Activated naive CD4-positive, alpha-beta T cell treated with anti-CD3 and anti-CD28 coated beads, Interleukin-2, amount 50 U/mL, for 24 hours (primary cell): ENCODE results near the gene JAZF1.

ENCODE experiments used
- H3K27ac Mint-ChIP-seq: one replicate; pipeline ENCODE4 v1.8.0; 2021; ENCODE audit warnings: mild to moderate bottlenecking, mixed read lengths
- H3K27me3 Mint-ChIP-seq: one replicate; pipeline ENCODE4 v1.8.0; 2021; ENCODE audit warnings: mixed read lengths
- H3K36me3 Mint-ChIP-seq: one replicate; pipeline ENCODE4 v1.8.0; 2021; ENCODE audit warnings: mixed read lengths
- H3K4me1 Mint-ChIP-seq: one replicate; pipeline ENCODE4 v1.8.0; 2021; ENCODE audit warnings: mixed read lengths
- H3K4me3 Mint-ChIP-seq: one replicate; pipeline ENCODE4 v1.8.0; 2021; ENCODE audit warnings: mild to moderate bottlenecking, mixed read lengths
- H3K9me3 Mint-ChIP-seq: one replicate; pipeline ENCODE4 v1.8.0; 2021; ENCODE audit warnings: mixed read lengths

Gene JAZF1

GRCh38 chr7:28071570-28071969, 109.0 kb downstream of the JAZF1 start:
- Mint-ChIP-seq H3K4me3 (no peak overlapping the region), H3K9me3 (no peaks in the 10 kb centered on the region), H3K27ac (no peak overlapping the region), H3K27me3 (no peaks in the 10 kb centered on the region), H3K36me3 (no peaks in the 10 kb centered on the region), H3K4me1 (peaks cover 3% of the 10 kb centered on the region)

GRCh38 chr7:28070297-28071055, 110.1 kb downstream of the JAZF1 start:
- H3K4me3 Mint-ChIP-seq = no peak overlapping the region
- no peaks in the 10 kb centered on the region for H3K27me3 Mint-ChIP-seq
- no peak overlapping the region for H3K27ac Mint-ChIP-seq
- no peaks in the 10 kb centered on the region for H3K9me3 Mint-ChIP-seq
- H3K36me3 Mint-ChIP-seq = no peaks in the 10 kb centered on the region
- peaks cover 3% of the 10 kb centered on the region for H3K4me1 Mint-ChIP-seq

GRCh38 chr7:28069807-28070206, 110.8 kb downstream of the JAZF1 start:
- Mint-ChIP-seq H3K36me3 (no peaks in the 10 kb centered on the region), H3K4me3 (no peak overlapping the region), H3K27ac (no peak overlapping the region), H3K27me3 (no peaks in the 10 kb centered on the region), H3K9me3 (no peaks in the 10 kb centered on the region), H3K4me1 (peaks cover 3% of the 10 kb centered on the region)

- H3K4me3 Mint-ChIP-seq = no peak overlapping the region
- peaks cover 3% of the 10 kb centered on the region for H3K4me1 Mint-ChIP-seq
- no peaks in the 10 kb centered on the region for H3K27me3 Mint-ChIP-seq
- no peak overlapping the region for H3K27ac Mint-ChIP-seq
- H3K36me3 Mint-ChIP-seq = no peaks in the 10 kb centered on the region
- H3K9me3 Mint-ChIP-seq = no peaks in the 10 kb centered on the region
Observed at GRCh38 chr7:28069388-28069787, 111.2 kb downstream of the JAZF1 start.

- H3K27me3 Mint-ChIP-seq = no peaks in the 10 kb centered on the region
Observed at GRCh38 chr7:28068811-28069216, 111.8 kb downstream of the JAZF1 start.

GRCh38 chr7:28067171-28067570, 113.4 kb downstream of the JAZF1 start:
- Mint-ChIP-seq H3K36me3 (no peaks in the 10 kb centered on the region), H3K27ac (no peak overlapping the region), H3K9me3 (no peaks in the 10 kb centered on the region), H3K4me3 (no peak overlapping the region), H3K4me1 (peaks cover 4% of the 10 kb centered on the region), H3K27me3 (no peaks in the 10 kb centered on the region)

More at GRCh38 chr7:28068811-28069216, 111.8 kb downstream of the JAZF1 start:
- H3K27ac Mint-ChIP-seq = no peak overlapping the region
- H3K4me1 Mint-ChIP-seq = peaks cover 3% of the 10 kb centered on the region
- no peaks in the 10 kb centered on the region for H3K9me3 Mint-ChIP-seq
- H3K36me3 Mint-ChIP-seq = no peaks in the 10 kb centered on the region
- no peak overlapping the region for H3K4me3 Mint-ChIP-seq

- peaks cover 2% of the 10 kb centered on the region for H3K36me3 Mint-ChIP-seq
- no peak overlapping the region for H3K4me3 Mint-ChIP-seq
- H3K4me1 Mint-ChIP-seq = peaks cover 4% of the 10 kb centered on the region
- no peaks in the 10 kb centered on the region for H3K9me3 Mint-ChIP-seq
- no peaks in the 10 kb centered on the region for H3K27me3 Mint-ChIP-seq
- no peak overlapping the region for H3K27ac Mint-ChIP-seq
Observed at GRCh38 chr7:28065721-28066285, 114.8 kb downstream of the JAZF1 start.

GRCh38 chr7:28065308-28065707, 115.3 kb downstream of the JAZF1 start:
- H3K27ac Mint-ChIP-seq = no peak overlapping the region
- peaks cover 4% of the 10 kb centered on the region for H3K4me1 Mint-ChIP-seq
- H3K27me3 Mint-ChIP-seq = no peaks in the 10 kb centered on the region
- H3K4me3 Mint-ChIP-seq = no peak overlapping the region
- H3K36me3 Mint-ChIP-seq = peaks cover 2% of the 10 kb centered on the region
- no peaks in the 10 kb centered on the region for H3K9me3 Mint-ChIP-seq

- H3K4me1 Mint-ChIP-seq = peaks cover 4% of the 10 kb centered on the region
- no peaks in the 10 kb centered on the region for H3K9me3 Mint-ChIP-seq
- H3K27ac Mint-ChIP-seq = no peak overlapping the region
- no peaks in the 10 kb centered on the region for H3K27me3 Mint-ChIP-seq
- peaks cover 3% of the 10 kb centered on the region for H3K36me3 Mint-ChIP-seq
- no peak overlapping the region for H3K4me3 Mint-ChIP-seq
Observed at GRCh38 chr7:28064437-28064836, 116.2 kb downstream of the JAZF1 start.

- peaks cover 4% of the 10 kb centered on the region for H3K4me1 Mint-ChIP-seq
- no peaks in the 10 kb centered on the region for H3K27me3 Mint-ChIP-seq
- peaks cover 4% of the 10 kb centered on the region for H3K36me3 Mint-ChIP-seq
- no peak overlapping the region for H3K4me3 Mint-ChIP-seq
- no peak overlapping the region for H3K27ac Mint-ChIP-seq
- H3K9me3 Mint-ChIP-seq = no peaks in the 10 kb centered on the region
Observed at GRCh38 chr7:28062197-28062991, 118.2 kb downstream of the JAZF1 start.

- H3K4me3 Mint-ChIP-seq = no peak overlapping the region
- H3K36me3 Mint-ChIP-seq = peaks cover 4% of the 10 kb centered on the region
- H3K9me3 Mint-ChIP-seq = no peaks in the 10 kb centered on the region
- H3K27me3 Mint-ChIP-seq = no peaks in the 10 kb centered on the region
- H3K4me1 Mint-ChIP-seq = peaks cover 4% of the 10 kb centered on the region
- no peak overlapping the region for H3K27ac Mint-ChIP-seq
Observed at GRCh38 chr7:28061824-28062196, 118.8 kb downstream of the JAZF1 start.

GRCh38 chr7:28060371-28060950, 120.1 kb downstream of the JAZF1 start:
- Mint-ChIP-seq H3K27me3 (no peaks in the 10 kb centered on the region), H3K9me3 (no peaks in the 10 kb centered on the region), H3K36me3 (peaks cover 4% of the 10 kb centered on the region), H3K27ac (no peak overlapping the region), H3K4me1 (peaks cover 10% of the 10 kb centered on the region), H3K4me3 (no peak overlapping the region)

GRCh38 chr7:28055161-28055544, 125.4 kb downstream of the JAZF1 start:
- Mint-ChIP-seq H3K4me1 (peaks cover 26% of the 10 kb centered on the region), H3K4me3 (no peak overlapping the region), H3K27ac (no peak overlapping the region)

GRCh38 chr7:28054531-28055160, 125.9 kb downstream of the JAZF1 start:
- H3K4me3 Mint-ChIP-seq = no peak overlapping the region

More at GRCh38 chr7:28055161-28055544, 125.4 kb downstream of the JAZF1 start:
- H3K9me3 Mint-ChIP-seq = no peaks in the 10 kb centered on the region
- H3K27me3 Mint-ChIP-seq = no peaks in the 10 kb centered on the region
- peaks cover 5% of the 10 kb centered on the region for H3K36me3 Mint-ChIP-seq

GRCh38 chr7:28052933-28053332, 127.7 kb downstream of the JAZF1 start:
- no peaks in the 10 kb centered on the region for H3K27me3 Mint-ChIP-seq
- H3K36me3 Mint-ChIP-seq = peaks cover 3% of the 10 kb centered on the region
- H3K4me3 Mint-ChIP-seq = no peak overlapping the region
- H3K9me3 Mint-ChIP-seq = no peaks in the 10 kb centered on the region
- H3K27ac Mint-ChIP-seq = no peak overlapping the region
- H3K4me1 Mint-ChIP-seq = peaks cover 26% of the 10 kb centered on the region

More at GRCh38 chr7:28054531-28055160, 125.9 kb downstream of the JAZF1 start:
- Mint-ChIP-seq H3K9me3 (no peaks in the 10 kb centered on the region), H3K27ac (no peak overlapping the region), H3K36me3 (peaks cover 5% of the 10 kb centered on the region), H3K4me1 (peaks cover 26% of the 10 kb centered on the region), H3K27me3 (no peaks in the 10 kb centered on the region)
